SW480 (cell line): Measurements from ENCODE around the gene PTPRK.

Source experiments
- DNase-seq: peaks from one replicate; pipeline ENCODE4 v3.0.0-alpha.2; 2016; ENCODE audit warnings: low spot score

The PTPRK gene

DNA sequence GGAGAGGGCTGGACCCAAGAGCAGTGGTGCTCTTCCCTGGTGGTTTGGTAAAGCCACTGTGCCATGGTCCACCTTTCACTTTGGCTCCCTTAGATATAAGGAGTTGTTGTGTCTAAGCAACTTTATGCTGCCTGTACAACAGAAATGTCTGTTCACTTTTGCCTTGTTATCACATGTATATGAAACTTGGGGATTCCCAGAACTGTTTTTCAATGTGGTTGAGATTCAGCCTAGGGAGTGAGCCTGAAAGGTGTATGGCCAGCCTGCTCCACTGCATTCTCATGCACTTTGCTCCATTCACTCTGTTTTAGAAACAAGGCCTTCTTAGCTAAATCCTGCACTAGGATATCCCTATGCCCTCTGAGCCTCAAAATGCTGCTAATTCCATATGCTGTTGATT lies 385.1 kb downstream of the PTPRK start:
- DNase-seq, result no peak

- DNase-seq, result no peak
Measured at GRCh38 chr6:128131566-128131965, 388.8 kb downstream of the PTPRK start.

DNA sequence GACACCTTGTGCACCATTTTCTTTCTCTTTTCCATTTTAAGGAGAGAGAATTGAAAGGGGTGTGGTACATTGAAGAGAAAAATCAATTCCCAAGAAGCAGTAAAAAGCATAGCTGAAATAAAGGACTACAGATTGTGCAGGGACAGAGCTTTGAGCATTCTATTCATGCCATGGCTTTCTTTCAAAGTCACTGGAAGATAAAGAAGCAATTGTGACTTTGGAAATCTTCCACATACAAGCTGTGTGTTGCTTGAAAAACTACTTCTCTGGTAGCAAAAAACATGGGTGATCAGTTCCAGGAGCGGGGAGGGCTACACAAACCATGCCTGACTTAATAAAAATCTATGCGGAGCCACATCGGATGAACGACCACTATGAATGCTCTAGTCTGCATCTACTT lies 389.4 kb downstream of the PTPRK start:
- no peak for DNase-seq

DNA sequence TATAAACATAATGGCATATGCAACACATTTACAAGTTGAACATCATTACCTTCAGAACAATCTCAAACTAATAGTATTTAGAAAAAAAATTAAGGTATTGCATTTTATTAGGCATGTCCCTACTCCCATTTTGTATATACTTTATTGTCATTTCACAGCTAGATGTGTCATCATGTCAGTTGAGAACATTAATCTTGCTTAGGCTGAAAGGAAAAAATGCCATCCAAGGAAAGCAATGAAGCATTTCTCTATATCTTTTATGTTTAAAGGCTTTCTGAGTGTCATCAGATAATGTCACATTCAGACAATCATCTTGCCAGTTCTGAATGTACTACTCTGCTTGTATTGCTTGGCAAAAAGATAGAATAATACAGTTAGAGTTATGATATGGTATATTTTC lies 390.7 kb downstream of the PTPRK start:
- DNase-seq, result no peak

DNA sequence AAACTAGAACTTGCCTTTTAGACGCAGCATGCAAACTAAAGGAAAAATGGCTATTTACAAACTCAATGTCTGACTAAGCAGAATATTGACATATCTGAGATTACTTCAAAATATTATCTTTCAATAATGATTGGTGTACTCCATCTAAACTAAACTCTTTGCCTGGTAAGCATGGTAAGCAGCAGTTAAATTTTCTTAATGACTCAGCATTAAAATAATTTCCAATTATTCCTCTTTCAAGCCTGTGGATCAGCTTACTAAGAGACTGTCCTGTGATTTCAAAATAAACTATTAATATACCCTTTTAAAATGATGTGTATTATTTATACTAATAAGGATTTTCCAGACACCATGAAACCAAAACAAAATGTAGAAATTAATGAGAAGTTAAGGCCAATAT lies 392.7 kb downstream of the PTPRK start:
- no peak for DNase-seq

DNA sequence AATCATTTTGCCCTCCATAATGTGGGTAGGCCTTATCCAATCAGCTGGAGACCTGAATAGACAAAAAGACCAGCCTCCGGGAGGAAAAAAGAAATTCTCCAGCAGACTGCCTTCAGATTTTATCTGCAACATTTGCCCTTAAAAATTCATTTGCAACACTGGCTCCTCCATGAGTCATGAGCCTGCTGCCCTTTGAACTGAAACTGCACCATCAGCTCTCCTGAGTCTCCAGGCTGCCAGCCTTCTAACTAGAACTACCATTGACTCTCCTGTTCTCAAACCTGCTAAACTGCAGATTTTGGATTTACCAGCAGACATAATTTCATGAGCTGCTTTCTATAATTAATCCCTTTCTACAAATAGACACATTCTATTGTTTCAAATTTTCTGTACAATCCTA lies 395.7 kb downstream of the PTPRK start:
- DNase-seq, result no peak

- DNase-seq, result no peak
Measured at GRCh38 chr6:128121610-128122009, 398.8 kb downstream of the PTPRK start.

DNA sequence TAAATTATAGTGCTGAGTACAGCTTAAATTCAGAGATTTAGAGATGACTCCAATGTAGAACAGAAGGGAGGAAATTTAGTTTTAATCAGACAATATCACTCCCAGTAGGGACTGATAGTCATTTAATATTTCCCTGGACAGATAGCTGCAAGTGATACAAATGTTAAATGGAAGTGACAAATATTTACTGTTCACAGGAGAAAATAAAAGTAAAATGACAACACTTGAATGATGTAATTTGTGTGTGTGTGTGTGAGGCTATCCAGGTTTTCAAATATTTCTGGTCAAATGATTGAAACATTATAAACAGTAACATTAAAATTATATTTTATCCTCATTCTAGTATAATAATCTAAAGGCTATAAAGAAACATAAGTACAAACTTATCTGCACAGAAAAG lies 399.2 kb downstream of the PTPRK start:
- no peak for DNase-seq

- DNase-seq, result no peak
Measured at GRCh38 chr6:128118401-128118800, 402.0 kb downstream of the PTPRK start.

- no peak for DNase-seq
Measured at GRCh38 chr6:128117916-128118315, 402.5 kb downstream of the PTPRK start.

GRCh38 chr6:128114164-128114563 lies 406.2 kb downstream of the PTPRK start:
- no peak for DNase-seq

- no peak for DNase-seq
Measured at GRCh38 chr6:128112494-128112893, 407.9 kb downstream of the PTPRK start.

DNA sequence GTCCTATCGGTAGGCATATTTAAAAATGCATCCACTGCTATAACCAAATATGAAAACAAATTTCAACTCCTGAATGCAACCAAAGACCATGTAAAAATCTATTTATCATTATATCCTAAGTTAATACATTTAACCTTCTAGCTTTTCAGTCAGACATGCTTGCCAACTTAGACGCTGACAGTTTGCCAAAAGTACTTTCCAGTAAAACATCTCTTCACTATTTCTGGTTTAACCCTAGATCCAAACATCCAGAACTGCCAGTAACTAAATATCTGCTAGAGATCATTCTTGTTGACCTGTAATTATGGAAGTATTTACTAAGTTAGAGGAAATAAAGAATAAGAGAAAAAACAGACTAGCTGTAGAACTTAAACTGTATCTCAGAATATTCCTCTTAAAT lies 409.3 kb downstream of the PTPRK start:
- DNase-seq, result no peak

DNA sequence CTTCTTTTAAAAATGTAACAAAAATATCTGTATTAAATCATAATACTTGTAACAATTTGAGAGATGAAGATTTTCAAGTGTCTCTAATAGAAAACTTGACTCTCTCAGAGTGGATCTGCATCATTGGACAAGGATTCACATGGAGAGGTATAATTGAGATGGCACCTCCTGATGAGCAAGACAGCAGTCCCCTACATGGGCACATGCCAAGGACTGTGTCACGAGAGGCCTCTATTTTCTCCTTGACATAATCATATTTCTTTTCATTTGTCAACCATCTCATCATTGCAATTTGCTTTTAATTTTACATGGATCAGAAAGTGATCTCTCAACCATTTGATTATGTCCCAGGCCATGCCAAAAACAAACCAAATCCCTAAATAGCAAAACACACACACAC lies 412.7 kb downstream of the PTPRK start:
- DNase-seq, result no peak

GRCh38 chr6:128099571-128100197 lies 420.7 kb downstream of the PTPRK start:
- no peak for DNase-seq

GRCh38 chr6:128098000-128098581 lies 422.3 kb downstream of the PTPRK start:
- no peak for DNase-seq

- DNase-seq, result no peak
Measured at GRCh38 chr6:128097009-128097408, 423.4 kb downstream of the PTPRK start.

GRCh38 chr6:128095362-128095761 lies 425.0 kb downstream of the PTPRK start:
- DNase-seq, result no peak

DNA sequence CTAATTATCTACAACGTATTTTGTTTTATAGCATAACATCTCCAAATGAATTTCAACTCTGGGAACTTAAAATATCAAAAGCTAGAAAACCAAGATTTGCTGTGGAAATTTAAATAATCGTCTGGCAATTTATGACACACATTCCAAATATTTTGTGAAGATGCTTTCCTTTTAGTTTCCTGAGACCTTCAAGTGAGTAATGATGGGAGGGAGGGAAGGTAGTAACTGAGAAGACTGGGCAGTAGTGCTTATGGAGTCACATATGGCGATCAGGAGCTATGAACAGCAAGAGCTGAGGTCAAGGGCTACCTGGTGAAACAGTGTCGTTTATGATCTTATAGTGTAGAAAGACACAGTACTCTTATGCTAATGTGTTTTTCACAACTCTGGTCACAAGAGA lies 441.4 kb downstream of the PTPRK start:
- DNase-seq, result no peak

- no peak for DNase-seq
Measured at GRCh38 chr6:128078276-128078675, 442.1 kb downstream of the PTPRK start.

GRCh38 chr6:128076843-128077242 lies 443.6 kb downstream of the PTPRK start:
- no peak for DNase-seq

GRCh38 chr6:128074567-128074966 lies 445.8 kb downstream of the PTPRK start:
- DNase-seq, result no peak

- no peak for DNase-seq
Measured at GRCh38 chr6:128073389-128073788, 447.0 kb downstream of the PTPRK start.

GRCh38 chr6:128071212-128071611 lies 449.2 kb downstream of the PTPRK start:
- no peak for DNase-seq
